ENCODE results near the gene SNRNP200.

The SNRNP200 gene

GRCh38 chr2:96305091-96305978 lies at the start of gene SNRNP200 (continued):
- TF ChIP-seq ZNF248 (tag by site-specific recombination; IDR thresholded peaks at IDR 0.05) (no peak), YY2 (tag by site-specific recombination; IDR thresholded peaks at IDR 0.05) (0 out of 2 replicates have a peak, but pooled peaks have one; percentile 39), ZNF549 (tag by site-specific recombination; IDR thresholded peaks at IDR 0.05) (no peak), ZBTB1 (tag by site-specific recombination; IDR thresholded peaks at IDR 0.05) (no peak; the same call in 1 of the 2 replicates), ZNF623 (tag by site-specific recombination; IDR thresholded peaks at IDR 0.05) (no peak), ZNF214 (tag by site-specific recombination; IDR thresholded peaks at IDR 0.05; ENCODE audit: borderline replicate concordance) (no peak), ZNF324 (tag by site-specific recombination; IDR thresholded peaks at IDR 0.05) (peak; percentile 48; the same call in 1 of the 2 replicates), ZNF514 (tag by site-specific recombination; IDR thresholded peaks at IDR 0.05) (no peak), ZIC2 (tag by site-specific recombination; IDR thresholded peaks at IDR 0.05) (no peak; the same call in none of the 2 replicates), ZBTB48 (tag by site-specific recombination; IDR thresholded peaks at IDR 0.05) (no peak; the same call in 1 of the 2 replicates), ZNF571 (tag by site-specific recombination; IDR thresholded peaks at IDR 0.05) (no peak), TRIM28 (IDR thresholded peaks at IDR 0.05; ENCODE audit: borderline replicate concordance, low read length) (peak; percentile 18; the same call in 1 of the 2 replicates), ZNF621 (tag by site-specific recombination; IDR thresholded peaks at IDR 0.05) (no peak), ZNF580 (tag by site-specific recombination; IDR thresholded peaks at IDR 0.05) (no peak), ZXDB (tag by site-specific recombination; IDR thresholded peaks at IDR 0.05) (peak; percentile 88), ZNF768 (tag by site-specific recombination; IDR thresholded peaks at IDR 0.05) (no peak), ZBTB7A (tag by site-specific recombination; IDR thresholded peaks at IDR 0.05; ENCODE audit: low read depth) (no peak), ZNF600 (tag by site-specific recombination; IDR thresholded peaks at IDR 0.05) (peak; percentile 51), ZEB2 (tag by site-specific recombination; IDR thresholded peaks at IDR 0.05) (peak; percentile 50), ZNF626 (tag by site-specific recombination; IDR thresholded peaks at IDR 0.05) (no peak), ZNF596 (tag by site-specific recombination; IDR thresholded peaks at IDR 0.05) (no peak), ZNF843 (tag by site-specific recombination; IDR thresholded peaks at IDR 0.05) (no peak), ZNF701 (tag by site-specific recombination; IDR thresholded peaks at IDR 0.05) (no peak), KLF8 (tag by site-specific recombination; IDR thresholded peaks at IDR 0.05) (peak; percentile 95), ZNF133 (tag by site-specific recombination; IDR thresholded peaks at IDR 0.05) (no peak)
- TF ChIP-seq, protein P1, sequence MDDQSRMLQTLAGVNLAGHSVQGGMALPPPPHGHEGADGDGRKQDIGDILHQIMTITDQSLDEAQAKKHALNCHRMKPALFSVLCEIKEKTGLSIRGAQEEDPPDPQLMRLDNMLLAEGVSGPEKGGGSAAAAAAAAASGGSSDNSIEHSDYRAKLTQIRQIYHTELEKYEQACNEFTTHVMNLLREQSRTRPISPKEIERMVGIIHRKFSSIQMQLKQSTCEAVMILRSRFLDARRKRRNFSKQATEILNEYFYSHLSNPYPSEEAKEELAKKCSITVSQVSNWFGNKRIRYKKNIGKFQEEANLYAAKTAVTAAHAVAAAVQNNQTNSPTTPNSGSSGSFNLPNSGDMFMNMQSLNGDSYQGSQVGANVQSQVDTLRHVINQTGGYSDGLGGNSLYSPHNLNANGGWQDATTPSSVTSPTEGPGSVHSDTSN (CRISPR knock-in tag; IDR thresholded peaks at IDR 0.05) = peak; percentile 51; the same call in 1 of the 2 replicates
- TF ChIP-seq, protein P2, sequence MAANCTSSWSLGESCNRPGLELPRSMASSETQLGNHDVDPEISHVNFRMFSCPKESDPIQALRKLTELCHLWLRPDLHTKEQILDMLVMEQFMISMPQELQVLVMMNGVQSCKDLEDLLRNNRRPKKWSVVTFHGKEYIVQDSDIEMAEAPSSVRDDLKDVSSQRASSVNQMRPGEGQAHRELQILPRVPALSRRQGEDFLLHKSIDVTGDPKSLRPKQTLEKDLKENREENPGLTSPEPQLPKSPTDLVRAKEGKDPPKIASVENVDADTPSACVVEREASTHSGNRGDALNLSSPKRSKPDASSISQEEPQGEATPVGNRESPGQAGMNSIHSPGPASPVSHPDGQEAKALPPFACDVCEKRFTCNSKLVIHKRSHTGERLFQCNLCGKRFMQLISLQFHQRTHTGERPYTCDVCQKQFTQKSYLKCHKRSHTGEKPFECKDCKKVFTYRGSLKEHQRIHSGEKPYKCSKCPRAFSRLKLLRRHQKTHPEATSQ (tag by site-specific recombination; IDR thresholded peaks at IDR 0.05) = no peak; the same call in 1 of the 2 replicates
- TF ChIP-seq, protein P3, sequence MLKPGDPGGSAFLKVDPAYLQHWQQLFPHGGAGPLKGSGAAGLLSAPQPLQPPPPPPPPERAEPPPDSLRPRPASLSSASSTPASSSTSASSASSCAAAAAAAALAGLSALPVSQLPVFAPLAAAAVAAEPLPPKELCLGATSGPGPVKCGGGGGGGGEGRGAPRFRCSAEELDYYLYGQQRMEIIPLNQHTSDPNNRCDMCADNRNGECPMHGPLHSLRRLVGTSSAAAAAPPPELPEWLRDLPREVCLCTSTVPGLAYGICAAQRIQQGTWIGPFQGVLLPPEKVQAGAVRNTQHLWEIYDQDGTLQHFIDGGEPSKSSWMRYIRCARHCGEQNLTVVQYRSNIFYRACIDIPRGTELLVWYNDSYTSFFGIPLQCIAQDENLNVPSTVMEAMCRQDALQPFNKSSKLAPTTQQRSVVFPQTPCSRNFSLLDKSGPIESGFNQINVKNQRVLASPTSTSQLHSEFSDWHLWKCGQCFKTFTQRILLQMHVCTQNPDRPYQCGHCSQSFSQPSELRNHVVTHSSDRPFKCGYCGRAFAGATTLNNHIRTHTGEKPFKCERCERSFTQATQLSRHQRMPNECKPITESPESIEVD (tag by site-specific recombination; IDR thresholded peaks at IDR 0.05) = no peak
- TF ChIP-seq, protein P4, sequence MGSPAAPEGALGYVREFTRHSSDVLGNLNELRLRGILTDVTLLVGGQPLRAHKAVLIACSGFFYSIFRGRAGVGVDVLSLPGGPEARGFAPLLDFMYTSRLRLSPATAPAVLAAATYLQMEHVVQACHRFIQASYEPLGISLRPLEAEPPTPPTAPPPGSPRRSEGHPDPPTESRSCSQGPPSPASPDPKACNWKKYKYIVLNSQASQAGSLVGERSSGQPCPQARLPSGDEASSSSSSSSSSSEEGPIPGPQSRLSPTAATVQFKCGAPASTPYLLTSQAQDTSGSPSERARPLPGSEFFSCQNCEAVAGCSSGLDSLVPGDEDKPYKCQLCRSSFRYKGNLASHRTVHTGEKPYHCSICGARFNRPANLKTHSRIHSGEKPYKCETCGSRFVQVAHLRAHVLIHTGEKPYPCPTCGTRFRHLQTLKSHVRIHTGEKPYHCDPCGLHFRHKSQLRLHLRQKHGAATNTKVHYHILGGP (tag by site-specific recombination; IDR thresholded peaks at IDR 0.05) = no peak
- TF ChIP-seq, protein P5, sequence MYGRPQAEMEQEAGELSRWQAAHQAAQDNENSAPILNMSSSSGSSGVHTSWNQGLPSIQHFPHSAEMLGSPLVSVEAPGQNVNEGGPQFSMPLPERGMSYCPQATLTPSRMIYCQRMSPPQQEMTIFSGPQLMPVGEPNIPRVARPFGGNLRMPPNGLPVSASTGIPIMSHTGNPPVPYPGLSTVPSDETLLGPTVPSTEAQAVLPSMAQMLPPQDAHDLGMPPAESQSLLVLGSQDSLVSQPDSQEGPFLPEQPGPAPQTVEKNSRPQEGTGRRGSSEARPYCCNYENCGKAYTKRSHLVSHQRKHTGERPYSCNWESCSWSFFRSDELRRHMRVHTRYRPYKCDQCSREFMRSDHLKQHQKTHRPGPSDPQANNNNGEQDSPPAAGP (tag by site-specific recombination; IDR thresholded peaks at IDR 0.05) = no peak
- TF ChIP-seq, protein P6, sequence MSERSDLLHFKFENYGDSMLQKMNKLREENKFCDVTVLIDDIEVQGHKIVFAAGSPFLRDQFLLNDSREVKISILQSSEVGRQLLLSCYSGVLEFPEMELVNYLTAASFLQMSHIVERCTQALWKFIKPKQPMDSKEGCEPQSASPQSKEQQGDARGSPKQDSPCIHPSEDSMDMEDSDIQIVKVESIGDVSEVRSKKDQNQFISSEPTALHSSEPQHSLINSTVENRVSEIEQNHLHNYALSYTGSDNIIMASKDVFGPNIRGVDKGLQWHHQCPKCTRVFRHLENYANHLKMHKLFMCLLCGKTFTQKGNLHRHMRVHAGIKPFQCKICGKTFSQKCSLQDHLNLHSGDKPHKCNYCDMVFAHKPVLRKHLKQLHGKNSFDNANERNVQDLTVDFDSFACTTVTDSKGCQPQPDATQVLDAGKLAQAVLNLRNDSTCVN (tag by site-specific recombination; optimal IDR thresholded peaks at IDR 0.05) = peak; percentile 71
